Occipital lobe (tissue), 2 donors: Measurements from ENCODE around the gene FAP. TPM values are rescaled to one million over a fixed set of nuclear protein-coding genes. Genes with fewer than 3 reads are reported as not detected.

Source experiments
- DNase-seq: peaks from one replicate; lab custom pipeline; 2025; lab: John Stamatoyannopoulos, UW
- total RNA-seq: library from RNA; depleted of rRNA; stranded (reverse); fragments of >200 nt; gene quantifications from one replicate; pipeline ENCODE4 v1.2.3, GENCODE V29; 2014

Gene FAP
- total RNA-seq, 1 donor from 2014 or later = 2.2 TPM

- no peak for DNase-seq
Observed at GRCh38 chr2:162196638-162197037, 46.6 kb downstream of the FAP start.

- no peak for DNase-seq
Observed at GRCh38 chr2:162188451-162188850, 54.8 kb downstream of the FAP start.

- DNase-seq = no peak
Observed at GRCh38 chr2:162185541-162186232, 57.6 kb downstream of the FAP start.

- no peak for DNase-seq
Observed at GRCh38 chr2:162184821-162185450, 58.3 kb downstream of the FAP start.

GRCh38 chr2:162184359-162184758 lies 58.9 kb downstream of the FAP start:
- DNase-seq = peak; percentile 44

- no peak for DNase-seq
Observed at GRCh38 chr2:162182395-162182794, 60.9 kb downstream of the FAP start.

GRCh38 chr2:162177301-162177700 lies 65.9 kb downstream of the FAP start:
- DNase-seq = no peak

- no peak for DNase-seq
Observed at GRCh38 chr2:162175714-162176113, 67.5 kb downstream of the FAP start.

- no peak for DNase-seq
Observed at GRCh38 chr2:162174746-162175145, 68.5 kb downstream of the FAP start.

- no peak for DNase-seq
Observed at GRCh38 chr2:162172802-162173370, 70.4 kb downstream of the FAP start.

- DNase-seq = no peak
Observed at GRCh38 chr2:162166745-162167144, 76.5 kb downstream of the FAP start.

GRCh38 chr2:162166174-162166573 lies 77.1 kb downstream of the FAP start:
- no peak for DNase-seq

GRCh38 chr2:162164802-162165201 lies 78.4 kb downstream of the FAP start:
- no peak for DNase-seq

GRCh38 chr2:162159446-162159845 lies 83.8 kb downstream of the FAP start:
- no peak for DNase-seq

GRCh38 chr2:162156149-162156548 lies 87.1 kb downstream of the FAP start:
- no peak for DNase-seq

- DNase-seq = no peak
Observed at GRCh38 chr2:162155093-162155492, 88.2 kb downstream of the FAP start.

GRCh38 chr2:162153608-162154224 lies 89.5 kb downstream of the FAP start:
- DNase-seq = no peak

- DNase-seq = no peak
Observed at GRCh38 chr2:162152147-162152546, 91.1 kb downstream of the FAP start, which contains the start of gene GCG. GCG (minus strand) TSS chr2:162152247; CDS start chr2:162149178, 3,069 bp downstream.

- DNase-seq = no peak
Observed at GRCh38 chr2:162149940-162150339, 93.3 kb downstream of the FAP start.

- DNase-seq = no peak
Observed at GRCh38 chr2:162149466-162149865, 93.8 kb downstream of the FAP start.

GRCh38 chr2:162148956-162149355 lies 94.3 kb downstream of the FAP start:
- DNase-seq = no peak

- DNase-seq = no peak
Observed at GRCh38 chr2:162143969-162144368, 99.3 kb downstream of the FAP start.
